DMS 273 treated with DMSO at 0.1 percent for 48 hours (cell line): Measurements from ENCODE around the gene SMYD3.

Source experiments
- DNase-seq: peaks from one replicate; lab custom pipeline; 2025; lab: John Stamatoyannopoulos, UW

SMYD3 gene

DNA sequence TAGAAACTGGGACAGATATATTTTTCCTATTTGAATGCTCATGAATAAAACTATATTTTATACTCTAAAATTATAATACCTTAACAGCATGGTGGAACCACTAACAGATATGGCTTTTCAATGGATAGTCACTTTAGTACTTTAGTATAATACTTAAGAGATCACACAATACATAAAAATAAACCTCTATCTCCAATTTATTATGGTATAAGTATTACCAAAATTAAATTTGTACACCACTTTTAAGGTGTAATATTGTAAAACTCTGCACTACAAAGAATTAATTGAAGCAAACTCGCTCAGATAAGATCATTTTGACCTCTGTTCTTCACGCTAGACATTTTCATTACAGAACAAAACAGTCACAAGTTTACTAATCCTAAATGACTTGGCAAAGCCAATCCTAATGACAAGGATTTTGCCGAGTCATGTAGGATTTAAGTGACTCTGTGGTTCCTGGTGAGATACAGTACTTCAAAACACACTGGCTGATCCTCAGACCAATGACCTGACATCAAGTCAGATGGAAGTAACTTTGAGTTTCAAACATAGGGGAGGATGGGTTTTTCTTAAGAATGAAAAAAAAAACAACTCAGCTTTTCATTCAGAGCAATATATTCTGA is 200.6 kb downstream of the SMYD3 start:
- no peak for DNase-seq

DNA sequence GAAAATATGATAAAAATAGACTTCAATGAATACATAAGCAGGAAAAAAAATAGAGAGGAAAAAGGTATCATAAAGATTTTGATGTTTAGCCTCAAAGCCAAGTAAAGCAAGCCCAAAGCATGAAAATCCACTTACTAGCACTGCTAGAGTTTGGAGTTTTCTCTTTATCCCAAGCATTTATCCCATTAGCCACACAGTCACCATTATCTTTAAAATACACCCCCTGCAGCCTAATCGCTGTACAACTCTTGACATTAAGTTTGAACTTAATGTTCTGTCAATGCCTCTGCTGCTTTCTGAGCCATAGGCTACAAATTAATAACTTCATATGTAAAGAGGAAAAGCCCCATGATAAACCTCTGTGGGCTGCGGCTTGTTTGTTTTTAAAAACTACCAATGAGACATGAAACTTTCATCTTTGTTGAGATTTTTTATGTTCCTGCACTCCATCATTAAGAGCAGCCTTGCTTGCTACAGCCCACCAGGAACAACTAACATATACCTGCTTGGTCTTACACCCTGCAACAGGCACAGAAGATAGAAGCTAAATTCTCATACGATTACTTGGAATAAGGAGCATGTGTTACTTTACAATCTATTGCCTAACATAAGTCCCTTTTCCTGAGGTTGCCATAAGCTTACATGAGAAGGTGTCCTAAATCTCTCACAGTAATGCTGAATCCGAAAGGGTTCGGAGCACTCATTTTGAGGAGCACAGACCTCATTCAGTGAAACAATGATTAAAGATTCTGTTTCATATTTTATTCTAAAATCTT is 202.4 kb downstream of the SMYD3 start:
- no peak for DNase-seq

DNA sequence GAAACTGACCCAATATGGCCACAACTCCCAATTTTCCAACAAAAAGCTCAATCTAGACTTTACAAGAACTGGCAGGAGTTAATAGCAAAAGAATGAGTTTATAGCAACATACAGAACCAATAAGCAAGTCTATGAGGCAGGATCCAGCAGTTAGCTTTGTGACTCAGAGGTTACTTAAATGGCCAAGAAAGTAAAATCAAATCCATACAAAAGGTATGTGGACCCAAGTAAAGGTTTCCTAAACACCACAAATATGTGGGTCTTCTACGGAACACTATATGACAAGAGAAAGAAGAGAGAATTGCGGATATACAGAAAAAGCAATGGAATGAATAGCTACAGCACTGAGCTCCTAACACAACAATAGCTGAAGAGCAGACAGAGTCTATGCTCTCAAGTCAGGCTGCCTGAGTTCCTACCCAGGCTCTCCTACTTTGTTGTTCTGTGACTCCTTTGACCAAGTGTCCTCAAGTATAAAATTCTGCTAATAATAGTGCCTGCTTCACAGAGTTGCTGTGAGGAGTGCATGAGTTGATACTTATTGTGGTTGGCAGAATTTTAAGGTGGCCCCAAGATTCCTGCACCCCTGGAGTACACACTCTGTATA is 204.3 kb downstream of the SMYD3 start:
- no peak for DNase-seq

DNA sequence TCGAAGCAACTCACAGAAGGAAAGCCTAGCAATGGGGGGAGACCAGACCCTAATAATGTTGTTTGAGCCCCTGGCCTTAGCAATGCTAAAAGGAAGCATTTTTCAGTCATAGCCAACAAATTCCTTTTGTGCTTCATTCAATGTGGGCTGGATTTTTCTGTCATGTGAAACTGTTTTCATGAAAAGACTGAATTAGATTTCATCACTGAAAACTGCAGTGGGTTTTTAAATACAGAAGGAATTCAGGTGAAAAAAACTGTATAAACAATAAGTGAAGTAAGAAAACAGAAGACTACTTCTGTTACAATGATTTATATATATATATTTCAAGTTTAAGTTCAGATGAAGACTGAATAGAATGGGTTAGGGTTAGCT is 204.8 kb downstream of the SMYD3 start:
- DNase-seq, result no peak

DNA sequence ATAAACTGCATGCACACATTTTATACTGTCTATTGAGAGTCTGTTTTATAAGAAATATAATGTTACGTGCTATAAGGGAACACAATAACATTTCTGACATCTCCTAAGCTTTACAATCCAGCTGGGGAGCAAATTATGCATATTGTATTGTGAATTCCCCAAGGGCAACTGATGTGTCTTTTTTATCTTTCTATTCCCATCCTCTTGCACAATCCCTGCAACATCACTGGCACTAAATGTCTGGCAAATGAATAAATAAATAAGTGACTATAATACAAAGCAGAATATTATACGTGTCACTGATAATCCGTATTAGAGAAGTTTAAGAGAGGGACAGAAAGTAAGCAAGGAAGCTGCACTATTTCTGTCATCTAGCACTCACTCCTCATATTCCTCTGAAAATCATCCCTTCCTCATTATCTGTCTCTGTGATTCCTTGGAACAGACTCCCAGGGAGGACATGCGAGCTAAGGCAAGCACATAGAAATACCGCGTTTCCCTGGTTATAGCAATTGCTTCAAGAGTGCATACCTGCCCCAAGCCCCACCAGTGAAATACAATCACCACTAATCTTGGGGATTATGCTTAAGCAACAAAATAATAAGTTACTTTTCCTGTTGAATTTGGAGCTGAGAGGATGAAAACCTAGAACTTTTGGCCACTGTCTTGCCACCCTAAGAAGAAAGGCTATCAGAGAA is 205.4 kb downstream of the SMYD3 start:
- DNase-seq, result no peak

DNA sequence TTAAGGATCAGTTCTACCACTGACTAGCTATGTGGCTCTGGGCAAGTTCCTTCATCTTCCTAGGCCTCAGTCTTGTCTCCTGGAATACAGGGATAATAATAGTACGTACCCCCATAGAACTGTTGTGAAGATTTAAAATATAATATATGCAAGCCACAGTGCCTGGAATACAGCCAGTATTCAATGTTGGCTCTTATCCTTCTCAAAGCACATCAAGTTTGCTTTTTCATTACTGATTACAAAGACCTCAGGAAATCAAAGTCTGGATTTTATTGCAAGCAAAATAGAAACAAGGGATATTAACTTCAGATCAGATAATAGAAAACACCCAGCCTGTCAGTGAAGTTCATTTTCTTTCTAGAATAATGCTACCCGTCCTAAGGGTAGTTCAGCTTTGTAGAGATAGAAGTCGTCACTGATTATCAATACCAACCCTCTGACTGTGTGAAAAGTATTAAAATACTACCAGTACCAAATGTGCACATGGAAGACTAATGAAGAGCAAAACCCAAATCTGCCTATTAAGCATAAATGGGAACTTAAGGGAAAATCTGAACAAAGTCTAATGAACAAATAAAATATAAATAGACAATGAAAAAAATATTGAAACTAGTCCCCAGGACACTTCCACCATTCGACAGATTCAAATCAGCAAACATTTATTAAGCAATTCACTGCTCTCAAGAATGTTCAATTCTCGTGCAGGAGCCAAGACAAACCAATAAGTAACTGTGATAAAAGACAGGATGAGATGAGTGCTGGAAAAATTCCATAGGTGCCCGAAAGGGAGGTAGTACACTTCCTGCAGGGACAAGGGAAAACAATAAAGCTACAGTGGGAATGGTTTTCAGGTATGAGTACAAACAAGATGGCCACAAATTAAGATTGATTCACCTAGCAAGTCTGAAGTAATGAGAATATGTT is 206.2 kb downstream of the SMYD3 start:
- no peak for DNase-seq

DNA sequence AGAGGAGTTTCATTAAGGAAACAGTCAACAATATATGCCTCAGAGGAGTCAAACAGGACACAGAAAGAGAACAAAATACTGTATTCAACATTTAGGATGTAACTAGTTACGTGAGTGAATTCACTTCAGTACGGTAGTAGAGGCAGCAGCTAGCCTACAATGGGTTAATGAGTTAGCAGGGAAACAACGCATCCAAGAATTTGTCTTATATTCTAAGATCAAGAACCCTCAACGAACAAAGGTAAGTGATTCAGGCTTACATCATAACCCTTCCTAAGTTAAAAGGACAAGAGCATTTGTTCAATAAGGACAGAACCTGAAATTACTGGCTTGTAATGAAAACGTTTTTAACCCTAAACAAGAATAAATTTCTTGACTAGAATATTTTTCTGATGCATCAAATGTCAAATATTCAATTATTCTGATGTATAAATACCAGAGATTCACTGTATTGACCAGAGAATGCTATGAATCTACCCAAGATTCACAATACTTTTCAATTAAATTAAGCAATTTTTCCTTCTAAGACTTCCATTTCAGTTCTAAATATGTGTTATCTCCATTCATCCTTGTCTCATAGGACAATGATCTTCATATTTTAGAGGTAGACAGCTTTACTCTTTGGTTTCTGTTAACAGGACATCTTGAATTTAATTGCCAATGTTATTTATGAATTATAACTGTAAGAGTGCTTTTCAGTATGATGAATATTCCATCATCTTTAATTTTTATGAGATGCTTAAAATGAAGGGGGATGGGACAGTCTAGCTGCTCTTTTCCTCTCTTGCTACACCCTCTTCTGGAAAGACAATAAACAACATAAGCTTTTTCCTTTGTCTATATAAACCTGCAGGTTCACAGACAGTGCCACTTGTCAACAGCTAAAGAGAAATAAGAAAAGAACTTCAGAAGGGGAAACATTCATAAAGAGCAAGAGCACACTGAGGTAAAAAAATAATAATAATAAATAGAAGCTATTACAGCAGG is 209.5 kb downstream of the SMYD3 start:
- DNase-seq, result no peak

DNA sequence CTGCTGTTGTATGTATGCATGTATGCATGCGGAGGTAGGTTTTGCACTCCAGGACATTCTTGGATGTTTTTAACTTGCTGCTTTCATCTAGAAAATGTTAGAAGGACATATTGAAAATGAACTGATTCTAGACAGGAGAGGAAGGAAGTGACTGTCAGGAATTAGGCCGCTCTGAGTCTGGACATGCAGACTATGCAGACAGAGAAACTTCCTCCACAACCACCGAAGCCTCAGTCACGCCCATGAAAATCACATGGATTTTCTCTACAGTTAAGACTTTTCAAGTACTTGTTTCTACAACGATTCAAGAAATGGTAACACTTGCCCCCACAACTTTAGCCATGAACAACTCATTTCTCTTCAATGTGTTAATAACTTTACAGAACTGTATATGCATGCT is 211.1 kb downstream of the SMYD3 start:
- DNase-seq, result no peak

DNA sequence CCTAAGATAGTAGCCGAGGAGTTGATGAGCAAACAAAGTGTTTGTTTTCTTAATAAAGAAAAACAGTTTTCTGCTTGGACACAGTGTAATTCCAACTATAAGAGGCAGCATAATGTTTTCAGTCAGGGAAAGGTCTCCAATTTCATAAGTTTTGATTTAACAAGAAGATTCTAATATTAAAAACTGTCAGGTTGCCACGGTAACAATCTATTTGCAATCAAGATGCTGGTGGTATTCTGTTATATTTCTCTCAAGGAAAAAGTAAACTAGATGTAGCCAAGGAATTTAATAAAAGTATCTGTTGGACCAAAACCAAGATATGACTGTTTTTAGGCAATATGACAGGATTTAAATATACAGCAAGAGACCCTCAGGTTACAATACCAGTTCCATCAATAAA is 211.7 kb downstream of the SMYD3 start:
- DNase-seq, result no peak

DNA sequence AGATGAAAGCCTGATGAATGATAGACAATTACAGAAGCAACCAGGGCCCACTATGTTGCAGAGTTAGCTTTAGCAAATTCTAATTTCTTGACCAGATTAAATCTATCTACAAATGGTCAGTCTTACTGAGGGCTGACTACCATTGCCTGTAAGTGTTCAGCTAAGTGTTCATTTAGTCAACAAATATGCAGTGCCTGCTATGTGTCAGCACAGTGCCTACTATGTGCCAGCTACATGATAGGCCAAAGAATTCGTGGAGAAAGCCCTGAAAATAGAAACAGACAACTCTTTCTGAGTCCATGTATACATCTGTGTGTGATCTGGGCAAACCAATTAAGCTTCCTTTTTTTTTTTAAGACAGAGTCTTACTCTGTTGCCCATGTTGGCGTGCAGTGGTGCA is 212.8 kb downstream of the SMYD3 start:
- no peak for DNase-seq

GRCh38 chr1:246293366-246294121 is 213.5 kb downstream of the SMYD3 start:
- no peak for DNase-seq

GRCh38 chr1:246292571-246292970 is 214.5 kb downstream of the SMYD3 start:
- DNase-seq, result no peak

- peak; percentile 88 for DNase-seq
Measured at GRCh38 chr1:246291127-246291526, 216.0 kb downstream of the SMYD3 start.

DNA sequence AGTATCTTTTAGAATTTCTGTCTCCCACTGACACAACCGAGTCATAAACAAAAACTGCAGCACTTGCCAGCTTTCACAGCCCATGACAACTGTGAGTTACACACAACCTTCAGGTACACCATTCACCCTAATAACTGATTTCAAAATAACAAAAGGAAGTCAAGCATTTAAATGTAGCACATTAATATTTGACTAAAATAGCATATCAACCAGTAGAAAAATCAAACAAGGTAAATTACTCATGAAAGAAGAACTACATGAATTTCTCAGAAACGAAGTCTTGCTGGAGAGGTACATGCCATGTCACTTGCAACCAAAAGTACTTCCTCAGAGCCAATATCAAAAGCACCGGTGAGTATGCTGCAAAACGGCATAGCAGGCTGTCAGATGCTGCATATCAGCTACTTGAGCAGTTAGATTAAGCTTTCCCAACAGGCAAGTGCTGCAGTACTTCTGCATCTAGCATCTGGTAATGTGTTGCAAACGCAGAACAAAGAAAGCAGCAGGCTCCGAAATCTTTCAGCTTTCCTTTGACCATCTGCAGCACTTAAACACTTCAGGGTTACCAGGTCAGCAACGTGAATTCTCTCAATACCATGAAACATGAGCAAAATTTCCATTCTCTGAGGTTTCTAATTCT is 223.2 kb downstream of the SMYD3 start:
- DNase-seq, result peak; percentile 52

- no peak for DNase-seq
Measured at GRCh38 chr1:246281639-246282038, 225.4 kb downstream of the SMYD3 start.

DNA sequence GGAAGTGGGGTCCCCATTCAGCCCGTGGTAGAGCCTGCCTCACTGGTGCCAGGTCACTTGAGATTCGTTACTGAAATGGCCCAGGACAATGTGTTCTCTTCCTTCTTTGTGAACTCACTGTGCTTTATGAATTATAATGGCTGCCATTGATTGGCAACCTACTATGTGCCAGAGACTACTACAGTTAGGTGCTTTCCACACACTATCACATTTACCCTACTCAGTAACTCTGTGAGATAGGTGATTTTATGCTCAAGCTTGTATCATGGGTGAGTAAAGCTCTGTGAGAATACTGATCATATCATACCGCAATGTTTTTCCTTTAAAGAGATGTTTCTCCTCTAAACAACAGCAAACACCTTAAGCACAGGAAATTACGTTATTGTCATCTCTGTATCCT is 225.9 kb downstream of the SMYD3 start:
- DNase-seq, result no peak

GRCh38 chr1:246280551-246280950 is 226.5 kb downstream of the SMYD3 start:
- DNase-seq, result no peak

DNA sequence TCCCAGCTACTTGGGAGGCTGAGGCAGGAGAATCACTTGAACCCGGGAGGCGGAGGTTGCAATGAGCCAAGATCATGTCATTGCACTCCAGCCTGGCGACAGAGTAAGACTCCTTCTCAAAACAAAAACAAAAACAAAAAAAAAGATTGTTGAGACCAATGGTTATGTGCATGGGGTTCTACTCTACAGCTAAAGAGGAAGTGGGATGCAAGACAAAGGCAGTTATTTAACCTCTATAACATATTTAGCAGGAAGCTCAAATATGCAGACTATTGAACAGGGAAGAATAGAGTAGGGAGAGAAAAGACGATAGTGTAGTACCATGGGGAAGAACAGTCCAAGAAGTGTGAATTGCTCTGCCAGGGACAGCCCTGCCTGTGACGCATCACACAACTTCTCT is 227.7 kb downstream of the SMYD3 start:
- DNase-seq, result no peak

GRCh38 chr1:246278371-246278770 is 228.7 kb downstream of the SMYD3 start:
- DNase-seq, result no peak
